Ammon's horn (tissue), 1 donor: ENCODE data around the gene CFAP74.

Source experiments
- DNase-seq: peaks from one replicate; pipeline ENCODE4 v3.0.0-alpha.2; 2016; ENCODE audit warnings: low spot score

Gene CFAP74

DNA sequence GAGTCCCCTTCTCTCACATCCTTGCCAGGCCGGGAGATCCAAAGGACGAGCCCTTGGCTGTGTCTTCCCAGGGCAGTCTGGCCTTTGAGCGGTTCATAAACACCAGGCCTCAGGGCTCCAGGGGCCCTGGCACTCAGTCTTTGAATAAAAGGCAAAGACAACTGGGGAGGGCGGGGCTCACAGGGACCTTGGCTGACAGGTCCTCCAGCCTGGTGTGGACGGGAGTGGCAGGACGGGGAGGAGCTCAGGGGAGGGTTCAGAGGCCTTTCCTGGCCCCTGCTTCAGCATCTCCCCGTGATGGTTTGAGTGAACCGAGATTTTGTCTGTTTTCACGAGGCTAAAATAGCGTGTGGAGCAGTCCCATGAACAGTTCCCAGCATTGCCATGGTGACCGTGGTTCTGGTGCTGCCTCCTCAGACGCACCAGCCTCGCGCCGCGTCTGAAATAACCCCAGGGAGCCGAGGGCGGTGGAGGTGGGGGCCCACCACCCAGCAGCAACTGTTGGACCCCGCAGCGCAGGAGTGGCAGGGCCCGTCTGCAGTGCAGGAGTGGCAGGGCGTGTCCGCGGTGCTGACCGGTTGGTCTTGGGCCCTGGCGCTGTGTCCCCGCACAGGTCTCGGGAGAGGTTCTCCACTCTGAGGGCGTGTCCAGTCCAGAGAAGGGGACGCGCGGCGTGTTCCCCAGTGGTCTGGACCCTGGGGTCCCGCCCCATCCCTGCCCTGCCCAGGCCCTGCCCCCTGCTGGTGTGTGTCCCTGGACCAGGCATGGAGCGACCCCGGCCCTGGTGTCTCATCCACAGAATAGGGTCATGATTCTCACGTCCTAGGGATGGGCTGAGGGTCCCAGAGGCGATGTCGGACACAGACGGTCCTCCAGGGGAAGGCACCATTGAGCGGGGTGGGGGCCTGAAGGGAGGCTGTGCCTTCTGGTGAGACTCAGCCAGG, 39.5 kb upstream of the CFAP74 start:
- peak; percentile 56 for DNase-seq

DNA sequence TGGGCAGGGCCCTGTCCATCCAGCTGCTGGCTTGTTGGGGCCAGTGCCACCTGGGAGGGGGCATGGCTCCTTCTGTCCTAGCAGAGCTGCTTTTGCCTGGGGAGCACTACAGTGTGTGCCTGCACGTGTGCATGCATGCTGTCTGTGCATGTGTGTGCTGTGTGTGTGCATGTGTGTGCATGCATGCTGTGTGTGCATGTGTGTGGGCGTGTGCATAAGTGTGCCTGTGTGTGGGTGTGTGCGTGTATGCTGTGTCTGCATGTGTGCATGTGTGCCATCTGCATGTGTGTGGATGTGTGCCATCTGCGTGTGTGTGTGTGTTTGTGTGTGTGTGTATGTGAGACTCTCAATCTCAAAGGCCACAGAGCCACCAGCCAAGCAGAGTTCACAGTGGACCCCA, 38.3 kb upstream of the CFAP74 start:
- no peak for DNase-seq

DNA sequence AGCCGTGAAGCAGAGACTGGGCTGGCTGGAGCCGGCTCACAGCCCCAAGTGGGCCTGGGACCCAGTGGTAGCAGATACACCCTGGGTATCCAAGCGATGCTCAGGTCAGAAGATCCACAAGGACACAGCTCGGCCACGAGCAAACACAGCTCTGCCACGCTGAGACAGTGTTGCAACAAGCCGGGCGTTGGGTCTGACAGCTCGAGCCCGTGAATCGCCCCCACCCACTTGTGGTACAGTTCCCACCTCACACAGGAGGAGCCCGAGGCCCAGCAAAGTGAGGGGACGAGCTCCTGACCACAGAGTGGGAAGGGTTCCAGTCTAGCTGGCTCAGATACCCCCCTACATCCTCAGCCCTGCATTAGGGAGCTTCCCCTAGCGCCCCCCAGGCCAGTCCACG, 37.7 kb upstream of the CFAP74 start:
- DNase-seq = no peak

DNA sequence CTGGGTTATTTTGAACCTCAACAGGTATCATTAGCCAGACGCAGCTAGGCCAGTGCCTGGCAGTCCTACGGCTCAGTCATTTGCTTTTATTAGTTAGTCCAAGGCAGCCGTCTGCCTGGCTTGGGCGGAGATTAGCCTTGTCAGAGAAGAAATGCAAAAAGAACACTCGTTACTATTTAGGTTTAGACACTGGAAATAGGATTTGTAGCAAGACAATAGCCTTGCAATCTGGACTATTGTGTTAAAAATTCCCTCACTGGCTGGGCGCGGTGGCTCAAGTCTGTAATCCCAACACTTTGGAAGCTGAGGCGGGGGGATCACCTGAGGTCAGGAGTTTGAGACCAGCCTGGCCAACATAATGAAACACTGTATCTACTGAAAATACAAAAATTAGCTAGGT, 35.7 kb upstream of the CFAP74 start:
- no peak for DNase-seq

DNA sequence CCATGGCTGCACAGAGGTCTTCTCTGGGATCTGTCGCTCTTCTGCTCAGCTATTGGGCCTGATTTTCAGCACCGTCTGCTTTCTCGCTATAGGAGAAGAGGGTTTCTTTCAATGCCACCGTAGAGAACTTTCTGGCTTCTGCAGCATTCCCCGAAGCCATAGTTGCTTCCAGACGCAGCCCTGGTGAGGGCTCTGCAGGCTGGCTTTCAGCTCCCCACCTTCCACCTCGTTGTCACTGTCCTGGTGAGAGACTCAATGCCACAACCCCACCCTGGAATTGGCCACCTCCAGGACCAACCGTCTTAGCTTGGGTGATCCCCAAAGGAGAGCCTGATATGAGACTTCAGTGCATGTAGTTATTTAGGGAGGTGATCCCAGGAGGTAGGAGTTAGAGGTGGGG, 34.6 kb upstream of the CFAP74 start:
- no peak for DNase-seq

DNA sequence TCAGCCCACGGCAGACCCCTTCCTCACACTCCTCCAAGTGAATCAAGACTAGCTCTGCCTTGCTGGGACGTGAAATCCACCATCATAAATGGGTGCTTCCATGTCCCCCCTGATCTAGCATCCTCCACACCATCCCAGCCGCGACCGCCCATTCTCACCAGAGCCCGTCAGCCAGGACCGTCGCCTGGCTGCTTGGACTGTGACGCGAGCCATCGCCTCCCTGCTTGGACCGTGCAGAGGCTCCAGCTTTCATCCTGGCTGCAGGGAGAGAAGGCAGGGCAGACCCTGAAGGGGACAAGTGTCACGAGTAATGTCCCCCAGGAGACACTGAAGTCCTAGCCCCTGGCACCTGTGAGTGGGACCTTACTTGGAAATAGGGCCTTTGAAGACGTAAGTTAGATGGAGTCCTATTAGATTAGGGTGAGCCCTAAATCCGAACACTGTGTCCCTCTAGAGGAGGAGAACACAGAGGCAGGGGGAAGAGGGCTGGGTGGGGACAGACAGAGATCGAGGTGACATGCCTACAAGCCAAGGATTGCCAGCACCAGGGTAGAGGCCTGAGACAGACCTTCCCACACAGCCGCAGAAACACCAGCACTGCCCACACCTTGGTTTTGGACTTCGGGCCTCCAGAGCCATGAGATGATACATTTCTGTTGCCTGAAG, 33.9 kb upstream of the CFAP74 start:
- no peak for DNase-seq

DNA sequence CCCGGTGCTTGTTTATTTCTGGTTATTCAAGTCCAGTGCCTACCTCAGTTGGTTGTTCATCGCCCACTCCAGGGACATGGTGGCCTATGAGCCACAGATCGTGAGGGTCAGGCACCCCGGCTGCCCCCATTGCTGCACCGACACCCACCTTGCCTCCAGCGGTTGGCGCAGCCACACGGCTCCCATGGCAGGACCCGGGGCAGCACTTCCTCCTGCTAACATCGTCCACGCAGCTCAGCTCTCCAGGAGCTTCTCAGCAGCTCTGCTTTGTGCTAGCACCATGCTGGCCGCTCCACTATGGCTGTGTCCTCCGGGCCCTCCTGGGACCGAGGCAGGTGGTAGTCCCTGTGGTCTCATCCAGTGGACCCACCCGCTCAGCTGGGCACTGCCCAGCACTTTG, 32.7 kb upstream of the CFAP74 start:
- no peak for DNase-seq

DNA sequence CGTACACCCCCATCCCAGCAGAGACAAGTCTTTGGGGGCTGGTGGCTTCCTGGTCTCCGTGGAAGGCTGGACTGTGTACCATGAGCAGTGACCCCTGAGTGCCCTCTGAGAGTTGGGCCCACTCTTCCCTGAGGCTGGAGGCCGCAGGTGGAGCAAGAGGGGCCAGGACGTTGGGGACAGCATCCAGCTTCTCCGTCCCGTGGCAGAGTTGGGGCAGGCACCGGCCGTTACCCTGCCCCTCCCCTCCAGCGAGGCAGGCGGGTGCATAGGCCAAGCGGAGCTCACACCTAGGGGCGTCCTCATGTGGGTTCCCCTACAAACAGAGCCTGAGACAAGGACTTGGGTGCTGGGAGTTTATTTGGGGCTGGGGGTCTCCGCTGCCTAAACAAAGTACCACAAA, 29.6 kb upstream of the CFAP74 start:
- no peak for DNase-seq

DNA sequence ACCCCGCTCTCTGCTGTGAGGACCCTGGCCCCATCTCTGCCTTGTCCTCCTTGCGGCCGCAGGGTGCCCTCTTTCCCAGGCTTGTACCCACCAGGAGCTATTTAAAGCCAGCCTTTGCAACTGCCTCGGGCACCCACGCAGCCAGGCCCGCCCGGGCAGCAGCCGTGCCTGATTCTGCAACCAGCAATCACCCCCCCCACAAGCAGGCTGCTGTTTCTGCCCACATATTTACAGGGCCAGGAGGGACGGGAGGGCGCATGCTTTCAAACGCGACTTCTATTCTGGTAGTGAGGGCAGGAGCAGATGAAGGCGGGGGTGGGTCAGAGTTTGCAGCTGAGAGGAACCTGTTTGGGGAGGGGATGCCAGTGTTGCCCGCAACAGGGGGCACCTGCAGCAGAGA, 29.2 kb upstream of the CFAP74 start:
- peak; percentile 63 for DNase-seq

DNA sequence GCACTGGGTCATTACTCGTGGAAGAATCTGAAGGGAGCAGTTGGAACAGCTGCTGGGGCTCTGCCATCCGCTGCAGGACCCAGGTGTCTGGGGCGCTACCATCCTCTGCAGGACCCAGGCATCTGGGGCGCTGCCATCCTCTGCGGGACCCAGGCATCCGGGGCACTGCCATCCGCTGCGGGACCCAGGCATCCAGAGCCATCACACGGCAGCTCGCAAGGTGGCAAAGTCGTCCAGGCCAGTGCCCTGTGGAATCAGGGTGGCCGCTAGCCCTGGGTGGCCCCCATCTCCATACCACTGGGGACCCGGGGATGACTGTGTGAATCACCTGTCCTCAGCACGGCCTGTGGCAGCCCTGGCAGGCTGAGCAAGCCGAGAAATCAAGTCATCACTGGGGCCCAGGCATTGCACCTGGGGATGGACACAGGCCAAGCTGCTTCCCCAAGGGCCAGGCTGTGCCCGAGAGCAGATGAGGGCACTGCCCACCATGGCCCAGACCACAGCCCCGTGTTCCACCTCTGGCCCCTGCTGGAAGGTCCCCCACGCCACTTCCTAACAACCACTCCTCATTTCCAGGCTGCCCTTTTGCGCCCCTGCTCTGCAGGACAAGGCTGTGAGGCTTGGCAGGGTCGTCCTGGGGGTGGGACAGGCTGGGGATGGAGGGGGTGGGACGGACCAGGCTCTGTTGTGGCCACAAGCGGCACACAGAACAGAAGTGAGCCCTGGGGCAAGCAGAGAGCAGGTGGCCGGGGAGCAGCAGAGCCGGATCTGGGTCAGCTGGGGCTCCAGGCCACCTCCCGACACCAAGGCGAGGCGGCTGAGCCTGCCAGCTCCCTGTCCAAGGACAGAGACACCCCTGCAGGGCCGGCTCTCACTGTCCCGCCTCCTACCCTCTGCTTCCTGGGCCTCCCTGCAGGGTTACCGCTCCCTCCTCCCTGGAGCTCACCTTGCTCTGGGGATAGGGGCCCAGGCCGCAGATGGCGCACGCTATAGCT, 28.3 kb upstream of the CFAP74 start:
- no peak for DNase-seq

DNA sequence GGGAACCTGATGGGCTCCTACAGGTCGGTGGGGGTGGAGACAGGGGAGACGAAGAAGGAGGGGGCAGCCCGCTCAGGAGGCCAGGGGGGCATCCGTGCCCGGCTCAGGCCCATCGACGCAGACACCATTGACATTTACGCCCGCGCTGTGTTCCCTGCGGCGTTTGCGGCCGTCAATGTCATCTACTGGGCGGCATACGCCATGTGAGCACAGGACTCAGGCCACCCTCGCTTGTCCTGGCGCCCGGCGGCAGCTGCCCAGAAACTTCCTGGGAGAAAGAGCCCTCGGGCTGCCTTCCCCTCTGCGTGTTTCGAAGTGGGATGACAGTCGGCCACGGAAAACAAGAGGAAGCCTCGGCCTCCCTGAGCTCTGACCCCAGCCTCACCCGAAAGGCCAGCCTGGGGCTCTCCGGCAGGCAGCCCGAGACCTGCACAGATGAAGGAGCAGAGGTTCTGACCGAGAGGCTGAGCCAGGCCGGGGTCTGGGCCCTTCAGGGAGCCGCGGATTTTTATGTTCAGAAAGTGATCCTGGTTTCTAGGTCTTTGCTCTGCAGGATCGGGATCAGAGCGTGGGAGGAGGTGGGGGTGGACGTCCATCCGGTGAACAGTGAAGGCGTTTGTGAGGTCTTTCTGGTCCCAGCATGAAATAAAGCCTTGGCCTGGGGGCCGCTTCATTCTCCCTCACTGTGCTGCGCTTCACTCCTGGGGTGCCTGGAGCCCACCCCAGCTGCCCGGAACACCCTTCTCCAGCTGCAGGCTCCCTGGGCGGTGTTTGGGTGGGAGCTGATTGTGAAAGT, 26.7 kb upstream of the CFAP74 start:
- DNase-seq = no peak

DNA sequence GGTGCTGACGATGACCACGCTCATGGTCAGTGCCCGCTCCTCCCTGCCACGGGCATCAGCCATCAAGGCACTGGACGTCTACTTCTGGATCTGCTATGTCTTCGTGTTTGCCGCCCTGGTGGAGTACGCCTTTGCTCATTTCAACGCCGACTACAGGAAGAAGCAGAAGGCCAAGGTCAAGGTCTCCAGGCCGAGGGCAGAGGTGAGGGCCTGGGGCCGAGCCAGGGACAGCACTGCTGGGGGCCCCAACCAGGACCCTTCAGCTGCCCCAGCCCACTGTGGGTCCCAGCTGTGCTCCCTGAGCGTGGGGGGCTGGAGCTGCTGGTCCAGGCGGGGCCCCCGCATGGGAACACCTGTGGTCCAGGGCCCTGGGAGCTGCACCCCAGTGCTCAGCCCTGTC, 26.0 kb upstream of the CFAP74 start:
- no peak for DNase-seq

DNA sequence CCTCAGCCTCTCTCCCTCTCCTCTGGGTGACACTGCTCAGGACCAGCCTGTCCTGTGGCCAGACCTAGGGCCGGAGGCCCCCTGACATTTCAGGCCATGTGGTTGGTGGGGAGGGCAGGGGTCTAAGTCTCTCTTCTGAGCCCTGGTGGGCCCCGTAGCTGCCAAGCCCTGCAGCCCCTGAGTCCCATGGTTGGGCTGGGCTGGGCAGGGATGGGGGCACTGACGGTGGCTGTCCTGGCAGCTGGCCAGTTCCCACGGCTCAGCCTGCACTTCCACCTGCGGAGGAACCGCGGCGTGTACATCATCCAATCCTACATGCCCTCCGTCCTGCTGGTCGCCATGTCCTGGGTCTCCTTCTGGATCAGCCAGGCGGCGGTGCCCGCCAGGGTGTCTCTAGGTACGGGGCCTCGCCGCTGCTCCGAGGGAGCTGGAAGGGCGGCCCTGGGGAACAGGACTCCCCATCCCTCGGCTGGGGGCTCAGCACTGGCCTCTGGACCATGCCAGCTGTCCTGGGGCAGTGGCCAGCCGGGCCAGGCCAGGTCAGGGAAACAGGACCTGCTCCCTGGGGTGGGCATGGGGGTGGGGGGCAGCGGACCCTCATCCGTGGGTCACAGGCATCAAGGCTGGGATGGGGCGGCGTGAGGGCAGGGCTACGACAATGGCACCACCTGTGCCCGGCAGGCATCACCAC, 25.4 kb upstream of the CFAP74 start:
- no peak for DNase-seq

DNA sequence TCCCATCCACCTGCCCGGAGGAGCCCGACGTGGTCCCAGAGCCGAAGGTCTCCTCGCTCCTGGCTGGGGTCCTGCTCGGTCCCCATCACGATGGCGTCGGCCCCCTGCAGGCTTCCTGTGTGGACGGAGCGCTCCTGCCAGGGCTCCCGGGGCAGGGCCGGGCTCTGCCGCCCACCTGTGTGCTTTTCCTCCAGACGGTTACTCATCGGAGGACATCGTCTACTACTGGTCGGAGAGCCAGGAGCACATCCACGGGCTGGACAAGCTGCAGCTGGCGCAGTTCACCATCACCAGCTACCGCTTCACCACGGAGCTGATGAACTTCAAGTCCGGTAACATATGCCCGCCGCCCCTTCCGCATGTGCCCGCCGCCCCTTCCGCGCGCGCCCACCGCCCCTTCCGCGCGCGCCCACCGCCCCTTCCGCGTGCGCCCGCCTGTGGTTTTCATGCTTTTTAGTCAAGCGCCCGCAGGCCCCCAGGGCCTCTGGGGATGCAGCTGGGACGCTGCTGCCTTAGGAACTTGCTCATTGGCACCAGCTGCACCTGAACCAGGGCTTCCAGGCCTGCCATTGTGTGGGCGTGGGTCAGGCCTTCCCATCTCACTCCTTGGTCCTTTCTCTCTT, 24.5 kb upstream of the CFAP74 start:
- DNase-seq = no peak

DNA sequence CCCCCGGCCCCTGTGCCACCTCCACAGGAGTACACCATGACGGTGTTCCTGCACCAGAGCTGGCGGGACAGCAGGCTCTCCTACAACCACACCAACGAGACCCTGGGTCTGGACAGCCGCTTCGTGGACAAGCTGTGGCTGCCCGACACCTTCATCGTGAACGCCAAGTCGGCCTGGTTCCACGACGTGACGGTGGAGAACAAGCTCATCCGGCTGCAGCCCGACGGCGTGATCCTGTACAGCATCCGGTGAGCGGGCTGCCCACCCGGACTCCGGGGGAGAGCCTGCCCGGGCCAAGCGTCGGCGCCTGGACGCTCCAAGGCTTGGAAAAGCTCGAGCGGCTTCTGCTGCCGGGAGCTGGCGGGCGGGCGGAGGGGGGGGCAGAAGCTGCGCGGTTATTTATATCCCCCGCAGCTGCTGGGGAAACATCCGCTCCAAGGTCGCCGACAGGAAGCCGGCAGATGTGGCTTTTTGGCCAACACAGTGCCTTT, 21.9 kb upstream of the CFAP74 start:
- no peak for DNase-seq

DNA sequence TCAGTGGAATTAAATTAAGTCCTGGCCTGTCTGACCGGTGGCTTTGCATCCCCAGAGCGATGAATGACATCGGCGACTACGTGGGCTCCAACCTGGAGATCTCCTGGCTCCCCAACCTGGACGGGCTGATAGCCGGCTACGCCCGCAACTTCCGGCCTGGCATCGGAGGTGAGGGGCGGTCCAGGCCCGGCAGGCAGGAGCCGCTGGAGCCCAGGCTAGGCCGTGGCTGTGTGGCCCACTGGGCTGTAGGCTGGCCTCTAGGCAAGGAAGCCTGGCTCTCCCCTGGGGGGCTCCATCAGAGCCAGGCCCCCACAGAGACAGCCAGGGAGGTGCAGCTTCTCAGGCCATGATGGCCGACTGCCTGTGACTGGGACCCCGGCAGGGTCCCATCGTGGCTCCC, 21.3 kb upstream of the CFAP74 start:
- DNase-seq = no peak

DNA sequence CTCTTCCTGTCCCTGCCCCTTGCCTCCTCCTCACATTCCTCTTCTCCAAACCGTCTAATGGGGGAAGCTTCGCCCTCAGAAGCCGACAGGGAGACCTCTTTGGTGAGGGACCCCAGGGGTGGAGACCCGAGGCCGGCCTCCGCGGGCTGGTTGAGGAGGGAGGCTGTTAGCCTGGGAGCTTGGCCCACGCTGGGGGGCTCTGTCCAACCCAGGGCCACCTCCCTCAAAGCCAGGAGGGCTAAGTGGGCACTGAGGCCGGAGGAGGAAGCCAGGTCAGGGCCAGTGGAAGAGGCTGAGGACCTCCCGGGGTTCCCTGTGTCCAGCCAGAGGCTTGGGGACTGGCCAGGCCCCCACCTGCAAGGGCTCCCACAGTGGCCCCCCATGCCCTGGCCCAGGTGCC, 20.9 kb upstream of the CFAP74 start:
- no peak for DNase-seq

DNA sequence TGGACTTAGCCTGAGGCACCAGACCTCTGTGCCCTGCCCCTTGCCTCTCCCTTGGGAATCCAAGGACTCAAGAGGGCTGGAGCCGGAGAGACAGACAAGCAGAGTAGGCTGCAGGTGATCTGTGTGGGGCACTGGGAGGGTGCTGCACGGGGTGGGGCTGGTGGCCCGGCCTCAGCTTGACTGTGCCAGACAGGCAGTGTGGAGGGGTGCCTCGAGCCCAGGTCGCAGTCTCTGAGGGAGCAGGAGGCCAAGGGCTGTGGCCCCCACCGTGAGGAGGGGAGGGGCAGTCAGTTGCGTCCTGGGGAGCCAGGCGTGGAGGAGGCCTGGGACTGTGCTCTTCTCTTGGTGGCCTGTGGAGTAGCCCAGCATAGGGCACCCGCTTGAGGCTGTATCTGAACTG, 19.6 kb upstream of the CFAP74 start:
- no peak for DNase-seq

DNA sequence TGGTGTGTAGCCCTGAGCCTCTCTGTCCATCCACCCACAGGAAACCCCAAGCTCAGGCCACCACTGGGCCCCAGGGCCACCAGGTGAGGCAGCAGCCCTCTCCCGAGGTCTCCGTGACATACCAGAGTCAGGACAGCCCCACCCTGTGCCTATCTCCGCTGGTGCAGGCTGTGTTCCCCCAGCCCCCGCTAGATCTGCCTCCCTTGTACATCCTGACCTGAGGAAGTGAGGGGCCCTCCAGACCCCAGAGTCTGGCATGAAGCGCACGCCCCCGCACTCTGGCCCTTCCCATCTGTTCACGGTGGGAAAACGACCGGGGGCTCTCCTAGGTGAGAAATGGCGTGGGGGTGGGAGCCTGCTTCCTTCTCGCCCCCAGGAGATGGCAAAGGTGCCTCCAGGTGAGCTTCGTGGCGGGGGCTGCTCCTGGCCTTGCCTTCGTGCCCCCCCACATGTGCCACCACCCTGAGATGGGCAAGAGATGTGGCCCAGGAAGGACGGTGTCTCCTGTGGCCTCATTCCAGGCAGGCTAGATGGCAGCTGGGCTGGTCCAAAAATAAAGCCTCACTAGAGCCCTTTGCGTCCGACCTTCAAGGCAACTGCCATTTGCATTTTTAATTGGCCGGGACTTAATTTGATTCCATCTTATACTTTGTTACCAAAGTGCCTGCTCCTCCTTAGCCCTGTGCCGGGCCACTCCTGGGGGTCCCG, 18.6 kb upstream of the CFAP74 start:
- no peak for DNase-seq

DNA sequence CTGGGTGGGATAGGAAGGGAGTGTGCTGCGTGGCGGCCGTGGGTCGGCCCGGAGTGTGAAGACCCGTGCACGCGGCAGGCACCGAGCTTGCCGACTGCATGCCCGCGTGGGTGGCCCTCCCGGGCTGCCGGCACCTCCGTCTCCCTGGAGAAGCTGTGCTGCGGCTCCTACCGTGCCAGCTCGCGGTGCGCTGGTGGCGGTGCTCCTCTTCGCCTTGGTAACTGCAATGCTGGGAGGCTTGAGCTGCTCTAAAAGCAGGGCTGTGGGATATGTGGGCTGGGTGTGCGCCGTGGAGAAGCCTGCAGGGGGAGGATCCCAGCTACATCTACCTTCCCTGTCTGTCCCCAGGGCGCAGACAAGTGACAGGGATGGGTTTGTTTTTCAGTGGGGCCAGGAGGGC, 18.0 kb upstream of the CFAP74 start:
- DNase-seq = peak; percentile 68
